GM12865 (cell line): ENCODE results near the gene EID3.
A peak's percentile ranks its signal among the peaks of the same experiment; 100 is the strongest.

Source experiments
- DNase-seq: peaks from one replicate; pipeline ENCODE4 v3.0.0; 2010; ENCODE audit warnings: low read depth
- H3K4me3 ChIP-seq: 2 replicates; pipeline ENCODE4 v1.5.1; 2011; ENCODE audit warnings: mild to moderate bottlenecking, low read depth, low read length, control low read depth
- TF ChIP-seq, protein P1 (sequence below): IDR thresholded peaks from 2 replicates; pipeline ENCODE4 v1.5.1; 2011; ENCODE audit warnings: low read length, control low read depth, low read depth, inconsistent platforms; ENCODE audit not compliant: insufficient read depth; ENCODE audit errors: missing control alignments

EID3 gene

DNA sequence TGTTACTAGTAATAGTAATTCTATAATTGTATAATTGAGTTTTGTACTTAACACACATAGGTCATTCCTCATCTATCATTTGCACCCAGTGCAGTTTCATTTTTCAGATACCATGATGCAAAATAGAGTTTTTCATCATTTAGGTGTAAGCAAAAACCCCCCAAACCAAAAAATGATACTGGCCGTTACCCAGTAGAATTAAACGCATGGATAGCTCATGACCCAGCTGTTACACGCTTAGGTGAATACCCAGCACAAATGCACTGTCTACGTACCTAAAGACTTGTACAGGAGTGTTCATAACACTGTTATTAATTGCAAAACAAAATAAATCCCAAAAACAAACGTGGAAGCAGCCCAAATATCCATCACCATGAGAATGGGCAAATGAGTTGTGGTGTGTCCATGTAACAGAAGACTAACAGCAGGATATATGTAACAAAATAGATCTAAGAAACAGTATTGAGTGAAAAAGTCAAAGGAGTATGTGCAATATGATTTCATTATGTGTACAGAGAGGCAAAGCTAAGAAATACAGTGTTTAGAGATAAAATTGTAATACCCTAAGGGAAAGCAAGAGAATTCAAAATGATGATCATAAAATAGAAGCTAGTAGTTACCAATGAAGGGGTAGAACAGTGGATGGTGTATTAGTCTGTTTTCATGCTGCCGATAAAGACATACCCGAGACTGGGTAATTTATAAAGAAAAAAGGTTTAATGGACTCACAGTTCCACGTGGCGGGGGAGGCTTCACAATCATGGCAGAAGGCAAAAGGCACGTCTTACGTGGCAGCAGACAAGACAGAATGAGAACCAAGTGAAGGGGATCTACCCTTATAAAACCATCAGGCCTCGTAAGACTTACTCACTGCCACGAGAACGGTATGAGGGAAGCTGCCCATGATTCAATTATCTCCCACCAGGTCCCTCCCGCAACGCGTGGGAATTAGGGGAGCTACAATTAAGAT, 49.8 kb downstream of the EID3 start:
- TF ChIP-seq, protein P1, sequence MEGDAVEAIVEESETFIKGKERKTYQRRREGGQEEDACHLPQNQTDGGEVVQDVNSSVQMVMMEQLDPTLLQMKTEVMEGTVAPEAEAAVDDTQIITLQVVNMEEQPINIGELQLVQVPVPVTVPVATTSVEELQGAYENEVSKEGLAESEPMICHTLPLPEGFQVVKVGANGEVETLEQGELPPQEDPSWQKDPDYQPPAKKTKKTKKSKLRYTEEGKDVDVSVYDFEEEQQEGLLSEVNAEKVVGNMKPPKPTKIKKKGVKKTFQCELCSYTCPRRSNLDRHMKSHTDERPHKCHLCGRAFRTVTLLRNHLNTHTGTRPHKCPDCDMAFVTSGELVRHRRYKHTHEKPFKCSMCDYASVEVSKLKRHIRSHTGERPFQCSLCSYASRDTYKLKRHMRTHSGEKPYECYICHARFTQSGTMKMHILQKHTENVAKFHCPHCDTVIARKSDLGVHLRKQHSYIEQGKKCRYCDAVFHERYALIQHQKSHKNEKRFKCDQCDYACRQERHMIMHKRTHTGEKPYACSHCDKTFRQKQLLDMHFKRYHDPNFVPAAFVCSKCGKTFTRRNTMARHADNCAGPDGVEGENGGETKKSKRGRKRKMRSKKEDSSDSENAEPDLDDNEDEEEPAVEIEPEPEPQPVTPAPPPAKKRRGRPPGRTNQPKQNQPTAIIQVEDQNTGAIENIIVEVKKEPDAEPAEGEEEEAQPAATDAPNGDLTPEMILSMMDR: no peak
- DNase-seq: peak; percentile 28
- H3K4me3 ChIP-seq: no peak overlapping the region

DNA sequence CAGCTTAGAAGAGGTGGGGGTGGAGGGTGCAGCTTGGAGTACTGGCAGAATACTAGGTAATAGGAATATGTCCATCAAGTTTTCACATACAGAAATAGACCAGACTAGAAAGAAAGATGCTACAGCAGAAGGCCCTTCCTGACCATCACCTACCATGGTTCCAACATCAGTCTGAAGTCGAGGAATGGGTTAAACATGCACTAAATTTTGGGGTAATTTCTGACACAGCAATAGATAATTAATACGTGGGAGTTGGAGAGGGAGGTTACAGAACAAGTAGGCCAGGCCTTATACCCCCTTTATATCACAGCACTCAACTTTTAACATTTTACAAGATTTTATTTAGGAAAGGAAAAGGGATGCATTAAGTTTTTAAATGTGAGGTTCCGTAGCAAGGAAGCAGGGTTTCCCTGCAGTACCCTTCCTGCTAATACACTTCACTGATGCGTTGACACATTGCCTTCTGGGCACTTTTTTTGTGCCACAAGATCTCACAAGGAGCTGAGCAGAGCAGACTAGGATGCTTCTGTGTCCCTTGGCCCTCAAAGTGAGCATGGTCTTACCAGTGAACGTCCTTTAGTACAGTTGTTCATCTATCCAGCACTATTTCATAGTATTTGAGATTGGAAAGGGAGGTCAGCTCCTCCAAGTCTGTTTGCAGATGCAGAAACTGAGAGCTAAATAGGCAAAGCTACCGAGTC, 50.8 kb downstream of the EID3 start:
- no peak overlapping the region for H3K4me3 ChIP-seq
- TF ChIP-seq, protein P1: no peak
- DNase-seq: no peak
